Left ventricle myocardium inferior (tissue), 1 donor: ENCODE measurements around the gene THTPA. TPM values are rescaled to one million over a fixed set of nuclear protein-coding genes. Genes with fewer than 3 reads are reported as not detected.

Source experiments
- DNase-seq: peaks from one replicate; pipeline ENCODE4 v3.0.0-alpha.2; 2020
- H3K27ac ChIP-seq: fragments of 200-600 bp; replicated peaks from 2 replicates; pipeline ENCODE4 v1.8.0; 2021
- H3K27me3 ChIP-seq: fragments of 200-600 bp; 2 replicates; pipeline ENCODE4 v1.8.0; 2021; ENCODE audit warnings: low read depth
- H3K36me3 ChIP-seq: fragments of 200-600 bp; 2 replicates; pipeline ENCODE4 v1.8.0; 2021
- H3K4me1 ChIP-seq: fragments of 200-600 bp; 2 replicates; pipeline ENCODE4 v1.8.0; 2021
- H3K4me3 ChIP-seq: fragments of 200-600 bp; 2 replicates; pipeline ENCODE4 v1.8.0; 2021; ENCODE audit warnings: mild to moderate bottlenecking, moderate library complexity
- H3K9me3 ChIP-seq: fragments of 200-600 bp; replicated peaks from 2 replicates; pipeline ENCODE4 v1.8.0; 2021
- CTCF ChIP-seq: fragments of 200-600 bp; IDR thresholded peaks from 2 replicates; pipeline ENCODE4 v1.8.0; 2021; ENCODE audit warnings: antibody characterized with exemption, mild to moderate bottlenecking, borderline replicate concordance
- intact Hi-C: fragments of 100-400 bp; cut with micrococcal nuclease; formaldehyde crosslinking; loops from one replicate; pipeline ENCODE4 v1.11.0; 2022
- total RNA-seq: library from RNA; stranded (reverse); fragmentation: NEBNext Ultra II Directional; extraction: Animal tissue kit (Norgen Biotek cat#: 25700); gene quantifications from one replicate; pipeline ENCODE4 v1.2.1, GENCODE V29; 2021
- donor health status: DM: no; HTN: yes; CAD: no; lungs with severe emphysema.

Gene THTPA
- total RNA-seq, 1 donor from 2014 or later = 17.2 TPM

- H3K4me1 ChIP-seq = peaks cover 15% of the 10 kb centered on the region
- no peak for TF ChIP-seq CTCF
- H3K4me3 ChIP-seq = no peak overlapping the region
- H3K27ac ChIP-seq = no peak overlapping the region
- peaks cover 11% of the 10 kb centered on the region for H3K9me3 ChIP-seq
- no peak for DNase-seq
- H3K36me3 ChIP-seq = no peaks in the 10 kb centered on the region
- H3K27me3 ChIP-seq = no peaks in the 10 kb centered on the region
- intact Hi-C loops = no loop called here
Measured at GRCh38 chr14:23600806-23601205, 44.7 kb downstream of the THTPA start.

GRCh38 chr14:23601424-23601823 lies 45.4 kb downstream of the THTPA start:
- no peak for TF ChIP-seq CTCF
- Histone ChIP-seq H3K27ac (no peak overlapping the region), H3K4me1 (peaks cover 18% of the 10 kb centered on the region), H3K36me3 (no peaks in the 10 kb centered on the region), H3K4me3 (no peak overlapping the region), H3K9me3 (peaks cover 11% of the 10 kb centered on the region), H3K27me3 (no peaks in the 10 kb centered on the region)
- intact Hi-C loops = no loop called here
- no peak for DNase-seq

GRCh38 chr14:23601845-23602180 lies 45.7 kb downstream of the THTPA start:
- Histone ChIP-seq H3K4me3 (no peak overlapping the region), H3K9me3 (peaks cover 11% of the 10 kb centered on the region), H3K27ac (no peak overlapping the region), H3K4me1 (peaks cover 18% of the 10 kb centered on the region), H3K27me3 (peaks cover 3% of the 10 kb centered on the region), H3K36me3 (no peaks in the 10 kb centered on the region)
- DNase-seq = no peak
- intact Hi-C loops = no loop called here
- TF ChIP-seq CTCF = no peak

- TF ChIP-seq CTCF = no peak
- no peak for DNase-seq
- Histone ChIP-seq H3K36me3 (no peaks in the 10 kb centered on the region), H3K4me3 (no peak overlapping the region), H3K4me1 (peaks cover 18% of the 10 kb centered on the region), H3K9me3 (peaks cover 11% of the 10 kb centered on the region), H3K27ac (no peak overlapping the region), H3K27me3 (peaks cover 9% of the 10 kb centered on the region)
- intact Hi-C loops = no loop called here
Measured at GRCh38 chr14:23602181-23603095, 46.4 kb downstream of the THTPA start.

GRCh38 chr14:23603103-23603502 lies 47.0 kb downstream of the THTPA start:
- no peaks in the 10 kb centered on the region for H3K36me3 ChIP-seq
- H3K27me3 ChIP-seq = peaks cover 9% of the 10 kb centered on the region
- intact Hi-C loops = no loop called here
- H3K4me3 ChIP-seq = no peak overlapping the region
- no peak for DNase-seq
- peaks cover 18% of the 10 kb centered on the region for H3K4me1 ChIP-seq
- no peak for TF ChIP-seq CTCF
- H3K27ac ChIP-seq = no peak overlapping the region
- H3K9me3 ChIP-seq = peaks cover 11% of the 10 kb centered on the region
